A204.1 (cell line): ENCODE results near the gene CLIC5.

ENCODE experiments used
- FAIRE-seq: peaks from 2 replicates; lab custom pipeline; 2012; peaks lifted over from hg19 to GRCh38; lab: Jason Lieb, UNC

The CLIC5 gene

DNA sequence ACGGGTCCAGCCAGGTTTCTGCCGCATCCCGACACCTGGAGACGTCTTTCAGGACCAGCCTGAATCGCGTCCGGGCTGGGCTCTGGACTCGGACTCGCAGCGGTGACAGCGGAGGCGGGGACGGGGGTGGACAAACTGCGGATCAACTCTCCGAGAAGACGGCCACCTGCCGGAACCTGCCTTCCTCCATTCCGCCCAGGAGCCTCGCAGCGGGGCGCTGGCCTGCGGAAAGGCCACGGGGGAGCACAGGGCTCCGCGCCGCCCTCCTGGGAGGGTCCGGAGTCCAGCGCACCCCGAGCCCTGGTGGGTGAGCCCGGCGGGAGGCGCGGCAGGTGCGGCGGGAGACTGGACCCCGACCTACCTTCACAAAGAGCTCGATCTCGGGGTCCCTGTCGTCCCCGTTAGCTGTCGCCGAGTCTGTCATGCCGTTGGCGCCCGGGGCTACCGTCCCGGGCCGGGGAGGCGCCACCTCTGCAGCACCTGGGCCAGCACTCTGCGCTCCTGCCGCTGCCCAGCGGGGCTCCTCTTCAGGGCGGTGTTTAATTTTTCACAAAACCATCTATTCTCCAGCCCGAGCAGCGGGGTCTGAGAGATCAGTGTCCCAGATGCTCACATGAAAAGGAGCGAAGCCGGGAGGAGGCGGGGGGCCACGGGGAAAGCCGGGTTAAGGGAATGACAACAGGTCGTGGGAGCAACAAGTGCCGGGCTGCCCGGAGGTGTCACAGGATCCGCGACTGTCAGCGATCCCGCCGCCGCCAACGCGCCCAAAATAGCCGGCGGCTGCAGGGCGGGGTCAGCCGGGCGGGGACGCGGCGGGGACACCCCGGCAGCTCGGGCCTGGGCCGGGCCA lies at the start of gene CLIC5:
Gene CLIC5 (minus strand): TSS at position 742 of the 850 bp plus-strand sequence. CDS start 318 bp downstream, at position 424.
- FAIRE-seq: no peak

DNA sequence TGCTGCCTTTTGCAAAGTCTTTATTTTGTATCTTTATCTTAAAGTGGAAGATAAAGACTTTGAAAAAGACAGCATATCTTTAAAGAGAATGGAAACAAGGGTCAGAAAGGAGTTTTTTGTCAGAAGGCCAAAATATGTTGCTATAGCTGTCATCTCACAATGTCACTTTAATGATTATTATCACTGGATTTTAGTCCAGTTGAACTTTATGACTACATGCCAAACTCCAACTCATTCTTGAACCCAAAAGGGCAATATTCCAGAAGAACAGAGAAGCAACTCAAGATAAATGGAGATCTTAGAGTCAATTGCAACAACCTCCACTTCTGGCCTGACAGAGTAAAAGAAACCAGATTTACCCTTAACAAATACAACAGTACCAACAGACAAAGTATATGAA lies 47.3 kb upstream of the CLIC5 start:
- FAIRE-seq: no peak

DNA sequence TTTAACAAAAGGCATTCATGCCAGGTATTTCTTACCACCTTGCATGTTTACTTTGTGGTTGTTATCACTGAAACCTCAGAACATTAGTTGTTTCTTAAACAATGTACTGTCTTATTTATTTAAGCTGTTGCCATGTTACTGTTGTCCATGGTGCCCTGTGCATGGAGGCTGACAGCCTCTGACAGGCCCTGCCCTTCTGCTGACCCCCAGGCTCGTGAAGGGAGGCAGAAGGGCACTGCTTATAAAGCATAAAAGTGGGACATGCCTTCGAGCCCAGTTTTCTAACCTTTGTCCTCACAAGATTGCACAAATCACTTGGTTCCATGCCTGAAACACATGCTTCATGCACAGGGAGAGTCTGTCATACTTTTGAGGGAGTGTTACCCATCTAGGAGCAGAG lies 46.7 kb upstream of the CLIC5 start:
- FAIRE-seq: no peak

DNA sequence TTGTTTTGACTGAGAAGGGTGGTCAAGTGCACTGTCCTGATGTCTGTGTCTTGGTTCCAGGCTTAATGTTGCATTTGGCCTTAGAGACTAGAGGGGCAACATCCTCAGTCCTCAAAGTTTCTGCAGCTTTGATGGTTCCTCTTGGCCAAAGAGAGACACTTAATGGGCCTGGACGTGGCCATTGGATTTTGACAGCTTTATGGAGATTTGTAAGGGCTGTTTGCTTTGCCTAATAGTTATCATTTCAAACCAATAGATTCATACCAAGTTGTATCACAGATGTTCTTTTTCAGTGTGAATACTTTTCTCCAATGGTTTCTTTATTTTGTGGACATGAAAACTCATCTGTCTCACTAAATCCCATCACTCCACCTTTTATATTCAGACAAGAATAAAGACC lies 45.8 kb upstream of the CLIC5 start:
- no peak for FAIRE-seq

DNA sequence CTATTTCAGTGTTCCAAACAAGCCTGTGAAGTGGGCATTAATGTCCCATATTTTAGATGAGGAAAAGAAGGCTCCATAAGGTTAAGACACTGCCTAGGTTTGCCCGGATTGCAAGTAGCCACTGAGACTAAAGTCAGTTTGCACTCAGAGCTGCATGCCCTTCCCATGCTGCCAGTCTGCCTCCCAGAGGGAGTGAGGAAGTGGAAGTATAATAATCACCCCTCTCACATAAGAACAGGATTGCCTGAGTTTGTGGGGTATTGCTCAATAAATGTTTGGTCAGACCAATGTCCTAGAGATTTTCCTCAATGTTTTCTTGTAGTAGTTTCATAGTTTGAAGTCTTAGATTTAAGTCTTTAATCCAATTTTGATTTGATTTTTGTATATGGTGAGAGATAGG lies 43.9 kb upstream of the CLIC5 start:
- FAIRE-seq: no peak

DNA sequence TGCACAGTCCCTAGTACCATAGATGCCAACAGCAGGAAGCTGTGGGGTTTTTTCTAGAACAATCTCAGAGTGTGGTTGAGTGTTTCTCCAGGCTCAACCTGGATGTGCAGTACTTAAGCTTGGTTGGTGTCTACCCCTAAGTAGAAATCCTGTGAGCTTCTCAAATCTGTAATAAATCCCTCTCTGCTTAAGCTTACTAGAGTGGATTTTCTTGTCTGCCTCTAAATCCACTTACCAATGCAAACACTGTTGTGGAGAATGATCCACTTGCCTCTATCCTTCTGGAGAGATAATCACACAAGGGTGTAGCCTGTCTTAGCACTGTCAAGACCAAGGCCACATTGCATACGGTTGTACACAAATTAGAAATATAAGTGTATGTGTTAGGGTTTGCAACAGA lies 43.3 kb upstream of the CLIC5 start:
- FAIRE-seq: no peak

DNA sequence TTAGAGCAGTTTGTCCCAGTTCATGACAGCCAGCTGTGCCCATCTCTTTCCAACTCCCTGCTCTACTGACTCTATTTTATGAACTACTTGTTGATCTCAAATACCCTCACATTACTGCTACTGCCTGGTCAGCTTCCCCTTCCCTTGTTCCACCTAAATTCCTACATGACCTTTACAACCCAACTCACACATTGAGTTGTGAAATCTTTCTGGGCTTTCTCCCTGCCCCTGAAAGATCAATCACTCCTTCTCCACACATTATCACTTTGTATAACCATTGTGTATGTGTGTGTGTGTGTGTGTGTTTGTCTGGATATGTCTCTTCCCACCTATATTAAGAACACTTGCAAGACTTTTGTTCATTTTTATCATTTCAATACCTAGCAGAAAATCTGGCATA lies 42.1 kb upstream of the CLIC5 start:
- no peak for FAIRE-seq

DNA sequence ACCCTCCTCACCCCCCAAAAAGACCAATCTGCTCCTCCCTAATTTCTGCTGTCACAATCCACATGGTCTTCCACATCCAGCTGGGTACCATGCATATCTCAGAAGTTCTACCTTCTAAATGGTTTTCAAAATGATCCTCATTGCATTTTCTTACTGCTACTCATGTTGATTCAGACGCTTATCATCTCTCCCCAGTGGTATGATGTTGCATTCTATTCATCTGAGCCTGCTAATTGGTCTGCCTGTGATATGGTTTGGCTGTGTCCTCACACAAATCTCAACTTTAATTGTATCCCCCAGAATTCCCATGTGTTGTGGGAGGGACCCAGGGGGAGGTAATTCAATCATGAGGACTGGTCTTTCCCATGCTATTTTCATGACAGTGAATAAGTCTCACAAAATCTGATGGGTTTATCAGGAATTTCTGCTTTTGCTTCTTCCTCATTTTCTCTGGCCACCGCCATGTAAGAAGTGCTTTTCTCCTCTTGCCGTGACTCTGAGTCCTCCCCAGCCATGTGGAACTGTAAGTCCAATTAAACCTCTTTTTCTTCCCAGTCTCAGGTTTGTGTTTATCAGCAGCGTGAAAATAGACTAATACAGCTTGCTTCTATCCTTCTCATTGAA lies 41.4 kb upstream of the CLIC5 start:
- no peak for FAIRE-seq

DNA sequence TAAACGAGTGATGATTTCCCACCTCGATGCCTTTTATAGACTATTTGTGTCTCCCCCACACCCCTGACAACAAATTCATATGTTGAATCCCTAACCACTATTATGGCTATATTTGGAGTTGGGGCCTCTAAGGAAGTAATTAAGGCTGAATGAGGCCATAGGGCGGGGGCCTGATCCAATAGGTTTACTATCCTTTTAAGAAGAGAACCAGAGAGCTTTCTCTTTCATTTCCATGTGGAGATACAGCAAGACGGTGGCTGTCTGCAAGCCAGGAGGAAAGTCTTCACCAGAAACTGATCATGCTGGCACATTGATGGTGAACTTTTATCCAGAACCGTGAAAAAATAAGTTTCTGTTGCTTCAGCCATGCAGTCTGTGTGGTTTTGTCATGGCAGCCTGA lies 38.9 kb upstream of the CLIC5 start:
- no peak for FAIRE-seq

DNA sequence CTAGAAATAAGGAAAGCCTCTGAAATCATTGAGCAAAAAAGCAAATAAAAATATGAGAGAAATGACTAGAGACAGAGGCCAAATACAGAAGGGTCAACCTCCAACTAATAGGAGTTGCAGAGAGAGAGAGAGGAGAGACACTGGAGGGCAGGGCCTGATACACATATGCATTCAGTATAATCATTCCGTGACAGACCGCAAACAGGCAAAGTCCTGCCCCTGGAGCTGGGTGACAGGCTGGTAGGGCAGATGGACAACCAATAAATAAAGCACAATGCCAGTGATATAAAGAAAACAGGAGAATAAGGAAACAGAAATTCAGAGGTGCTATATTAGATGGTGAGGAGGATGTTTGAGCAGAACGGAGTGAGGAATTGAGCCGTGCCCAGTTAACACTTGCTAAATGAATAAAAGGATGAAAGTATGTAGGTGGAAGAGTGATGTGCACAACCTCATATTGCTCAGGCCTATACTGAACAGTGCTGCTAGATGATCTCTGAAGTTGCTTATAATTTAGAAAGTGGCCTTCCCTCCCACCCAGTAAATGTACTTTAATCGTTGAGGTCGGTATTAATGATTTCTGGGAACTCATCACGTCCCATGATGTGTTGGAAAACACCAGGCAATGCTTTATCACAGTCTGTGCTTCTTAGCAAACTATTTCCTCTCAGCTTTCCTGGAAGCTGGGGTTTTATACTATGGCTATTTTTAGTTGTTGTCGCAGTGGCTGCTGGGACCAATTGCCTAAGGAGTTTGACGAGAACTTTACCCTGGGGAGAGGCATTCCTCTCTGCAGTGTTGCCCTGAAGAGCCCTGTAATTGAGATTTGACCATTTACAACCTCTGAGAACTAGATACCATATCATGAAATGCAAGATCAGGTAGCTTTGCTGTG lies 37.6 kb upstream of the CLIC5 start:
- FAIRE-seq: no peak

DNA sequence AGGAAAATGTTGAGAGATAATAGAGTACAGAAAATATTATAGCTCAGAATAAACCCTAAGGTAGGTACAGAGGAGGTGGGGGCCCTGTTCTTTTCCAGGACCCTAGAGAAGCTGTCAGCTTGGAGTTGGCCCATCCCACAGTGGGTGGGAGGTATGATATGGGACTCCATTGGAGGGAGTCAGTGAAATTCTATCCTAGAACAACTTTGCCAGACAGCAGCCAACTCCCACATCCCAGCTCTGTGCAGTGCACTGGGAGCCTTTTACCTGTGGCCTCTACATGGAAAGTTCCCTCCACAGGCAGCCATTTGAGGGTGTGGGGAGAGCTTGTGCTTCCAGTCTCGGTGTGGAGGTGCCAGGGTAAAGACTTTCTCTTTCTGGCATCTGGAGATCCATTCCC lies 36.8 kb upstream of the CLIC5 start:
- FAIRE-seq: no peak

DNA sequence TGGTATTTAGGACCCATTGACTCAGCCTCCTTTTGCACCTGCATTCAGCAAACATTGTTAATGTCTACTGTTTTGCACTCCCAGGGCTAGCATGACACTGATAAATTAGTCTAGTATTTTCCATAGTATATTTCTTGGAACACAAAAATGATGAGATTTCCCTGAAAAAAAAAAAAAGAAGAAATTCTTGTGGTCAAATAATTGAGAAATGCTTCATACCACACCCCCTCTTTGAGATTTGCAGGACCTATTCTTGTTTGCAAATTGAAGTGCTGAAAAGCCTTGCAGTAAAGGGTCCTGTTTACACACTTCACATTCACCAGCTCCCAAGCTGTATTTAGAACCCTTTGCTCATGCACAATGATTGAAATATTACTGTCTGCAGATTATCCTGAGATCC lies 36.3 kb upstream of the CLIC5 start:
- no peak for FAIRE-seq

DNA sequence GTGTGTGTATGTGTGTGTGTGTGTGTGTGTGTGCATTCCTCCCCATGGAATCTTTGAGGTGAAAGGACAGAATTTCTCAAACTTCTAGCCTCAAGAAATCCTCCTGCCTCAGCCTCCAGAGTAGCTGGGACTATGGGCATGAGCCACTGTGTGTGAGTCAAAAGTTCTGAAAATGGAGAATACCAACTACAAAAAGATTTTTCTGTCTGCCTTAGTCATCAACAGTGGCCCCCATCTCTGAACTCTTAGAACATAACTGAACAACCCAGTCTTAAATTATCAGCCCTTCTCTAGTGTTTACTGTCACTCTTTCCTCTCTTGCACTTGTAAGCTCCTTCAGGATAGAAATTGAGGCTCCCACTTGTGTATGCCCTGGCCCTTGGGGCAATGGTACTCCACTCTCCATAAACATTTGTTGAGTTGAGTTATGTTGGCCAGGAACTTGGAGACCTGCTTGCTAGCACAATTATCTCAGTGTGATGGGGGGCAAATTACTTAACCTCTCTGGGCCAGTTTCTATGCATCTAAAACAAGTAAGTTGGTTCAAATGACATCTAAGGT lies 35.3 kb upstream of the CLIC5 start:
- no peak for FAIRE-seq

DNA sequence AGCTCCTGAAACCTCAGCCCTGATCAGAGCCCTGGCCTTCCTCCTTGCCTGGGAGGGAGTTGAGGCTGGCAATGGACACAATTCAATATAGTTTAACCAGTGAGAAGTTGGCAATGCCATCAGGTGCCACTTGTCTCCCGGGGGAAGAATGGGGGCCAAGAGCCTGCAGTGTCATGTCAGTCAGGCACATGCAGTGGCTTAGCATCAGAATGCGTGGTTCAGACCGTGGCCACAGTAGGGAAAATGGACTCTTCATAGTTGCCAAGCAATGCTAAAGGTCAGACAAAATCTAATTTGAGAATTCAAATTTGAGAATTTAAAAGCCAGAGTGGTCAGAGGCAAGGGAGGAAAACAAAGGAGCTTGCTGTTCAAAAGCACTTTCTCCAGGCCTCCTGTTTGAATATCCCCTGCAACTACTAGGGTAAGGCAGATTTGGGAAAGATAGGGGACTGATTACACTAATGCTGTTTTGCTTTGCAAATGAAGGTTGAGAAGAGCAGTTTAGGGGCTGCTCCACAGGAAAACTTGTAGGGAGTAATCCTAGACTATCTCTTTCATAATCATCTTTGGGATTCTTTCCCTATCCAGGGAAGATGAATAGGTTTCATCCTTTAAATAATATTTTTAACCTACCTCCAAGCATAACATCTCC lies 33.1 kb upstream of the CLIC5 start:
- no peak for FAIRE-seq

DNA sequence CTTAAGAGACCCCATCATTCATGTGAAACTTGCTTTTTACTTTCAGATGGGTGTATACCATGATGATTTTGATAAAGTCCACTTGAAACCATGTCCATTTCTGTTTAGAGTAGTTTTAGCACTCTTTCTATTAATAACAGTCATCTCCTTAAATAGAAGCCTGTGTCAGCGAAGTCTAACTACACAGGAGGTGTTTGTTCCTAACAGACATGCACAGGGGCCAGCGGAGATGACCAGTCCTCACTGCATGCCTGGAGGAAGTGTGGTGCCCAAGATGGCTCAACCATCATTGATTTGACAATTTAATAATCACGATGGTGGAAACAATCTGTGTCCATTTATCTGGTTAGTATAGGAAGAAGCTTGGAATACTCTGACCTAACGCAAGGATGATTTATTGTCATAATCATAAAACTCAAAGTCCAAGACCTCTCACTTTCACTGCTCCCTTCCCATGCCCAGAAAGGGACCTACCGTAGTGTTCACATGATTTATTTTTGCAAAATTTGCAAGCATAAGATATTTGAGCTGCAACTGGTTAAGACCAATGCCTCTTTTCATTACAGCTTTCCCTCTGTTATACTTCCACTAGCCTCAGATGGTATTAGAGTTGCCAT lies 31.0 kb upstream of the CLIC5 start:
- no peak for FAIRE-seq

DNA sequence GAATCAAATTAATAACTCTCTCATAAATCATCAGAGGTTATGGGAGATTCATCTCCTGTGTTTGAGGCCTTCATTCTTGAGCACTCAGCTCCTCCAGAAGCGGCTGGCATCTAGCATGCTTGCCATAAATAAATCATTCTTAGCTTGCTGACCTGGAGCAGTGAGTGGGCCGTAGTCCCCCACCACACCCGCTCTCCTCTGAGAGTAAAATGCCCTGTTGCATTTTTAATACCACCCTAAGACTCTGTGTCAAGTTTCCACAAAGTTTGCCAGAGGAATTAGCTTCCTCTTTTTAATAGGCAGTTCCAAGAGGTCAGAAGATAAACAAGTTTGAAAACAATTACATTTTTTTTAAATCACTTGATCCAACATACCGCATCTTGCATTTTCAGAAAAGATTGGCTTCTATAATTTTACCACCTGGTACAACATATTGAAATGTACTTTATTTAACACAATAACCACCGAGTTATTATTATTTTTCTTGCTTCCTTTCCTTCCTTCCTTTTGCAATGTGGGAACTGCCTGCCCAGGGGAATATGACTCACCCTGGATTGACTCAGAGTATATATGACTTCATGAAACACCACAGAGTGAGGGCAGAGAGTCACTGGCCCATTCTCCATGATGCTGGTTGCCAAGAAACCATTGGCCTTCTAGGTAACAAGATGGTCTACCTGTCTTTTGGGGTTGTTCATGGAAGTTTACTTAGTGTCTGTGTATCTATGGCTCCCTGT lies 29.4 kb upstream of the CLIC5 start:
- FAIRE-seq: no peak

DNA sequence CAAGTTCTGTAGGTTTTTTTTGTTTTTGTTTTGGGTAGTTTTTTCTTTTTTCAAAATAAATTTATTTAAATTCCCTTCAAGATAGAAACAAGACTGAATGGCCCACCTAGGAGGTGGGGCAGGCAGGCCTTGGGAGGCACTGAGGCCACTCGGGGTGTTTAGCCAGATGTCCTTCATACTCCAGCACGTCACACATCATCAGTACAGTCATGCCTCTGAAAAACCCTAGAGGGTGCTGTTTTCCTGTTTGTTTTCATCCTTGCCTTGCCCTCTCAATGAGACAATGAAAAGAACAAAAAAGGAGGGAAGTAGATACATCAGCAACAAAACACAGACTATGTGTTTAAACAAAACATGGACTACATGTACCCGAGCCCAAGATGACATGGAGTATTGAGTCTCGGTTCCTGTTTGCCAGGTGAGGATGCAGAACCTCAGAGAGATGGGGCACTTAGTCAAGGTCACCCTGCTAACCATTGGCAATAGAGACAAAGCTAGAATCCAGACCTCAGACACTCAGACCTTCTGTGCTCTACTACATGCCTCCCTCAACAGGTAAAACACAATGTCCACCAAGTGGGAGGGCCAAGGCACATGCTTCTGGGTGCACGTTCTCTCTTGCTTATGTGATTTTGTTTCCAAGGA lies 26.8 kb upstream of the CLIC5 start:
- no peak for FAIRE-seq

DNA sequence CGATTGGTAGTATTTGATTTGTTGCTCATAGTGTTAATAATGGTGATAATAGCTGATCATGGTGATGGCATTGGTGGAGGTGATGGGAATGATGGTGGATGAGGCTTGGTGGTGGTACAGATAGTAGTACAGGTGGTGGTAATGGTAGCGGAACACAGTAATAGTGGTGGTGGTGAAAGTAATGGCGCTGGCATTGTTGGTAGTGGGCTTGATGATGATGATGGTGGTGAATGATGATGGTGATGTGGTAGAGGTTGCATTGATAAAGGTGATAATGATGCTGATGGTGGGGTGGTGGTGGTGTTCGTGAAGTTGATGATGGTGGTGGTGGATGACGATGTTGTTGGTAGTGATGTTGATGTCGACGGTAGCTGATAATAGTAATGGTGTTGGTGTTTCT lies 24.6 kb upstream of the CLIC5 start:
- no peak for FAIRE-seq

DNA sequence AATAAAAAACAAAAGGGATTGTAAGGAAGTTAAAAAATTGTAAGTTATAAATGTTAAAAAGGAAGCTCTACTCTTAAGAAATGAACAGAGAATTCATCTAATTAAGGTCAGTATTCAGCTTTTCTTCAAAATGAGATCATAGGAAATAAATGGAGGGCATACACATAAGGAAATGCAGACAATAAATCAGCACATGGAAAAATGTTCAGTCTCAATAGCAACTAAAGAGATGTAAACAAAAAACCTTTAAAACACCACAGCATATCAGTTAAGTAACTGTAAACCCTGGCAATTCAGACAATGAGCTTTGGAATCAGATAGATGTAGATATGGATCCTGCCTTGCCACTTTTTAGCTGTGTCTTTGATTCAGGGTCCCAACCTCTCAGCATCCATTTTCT lies 24.0 kb upstream of the CLIC5 start:
- no peak for FAIRE-seq

DNA sequence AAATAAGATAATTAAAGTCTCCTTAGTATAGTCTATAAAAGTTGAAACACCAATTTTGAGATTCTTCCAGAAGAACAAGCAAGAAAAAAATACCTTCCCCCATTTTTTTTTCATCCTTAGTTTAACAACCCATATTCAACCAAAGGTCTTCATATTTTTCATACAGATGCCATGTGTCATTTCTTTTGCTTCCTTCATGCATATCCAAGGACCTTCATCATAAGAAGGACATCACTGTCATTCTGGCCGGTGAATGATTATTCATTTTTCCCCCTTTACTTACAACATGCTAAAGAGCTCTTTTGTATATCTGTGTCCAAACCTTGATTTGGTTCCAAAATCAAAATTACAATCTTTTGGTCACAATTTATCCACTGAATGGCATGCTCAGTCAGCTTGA lies 21.3 kb upstream of the CLIC5 start:
- no peak for FAIRE-seq

DNA sequence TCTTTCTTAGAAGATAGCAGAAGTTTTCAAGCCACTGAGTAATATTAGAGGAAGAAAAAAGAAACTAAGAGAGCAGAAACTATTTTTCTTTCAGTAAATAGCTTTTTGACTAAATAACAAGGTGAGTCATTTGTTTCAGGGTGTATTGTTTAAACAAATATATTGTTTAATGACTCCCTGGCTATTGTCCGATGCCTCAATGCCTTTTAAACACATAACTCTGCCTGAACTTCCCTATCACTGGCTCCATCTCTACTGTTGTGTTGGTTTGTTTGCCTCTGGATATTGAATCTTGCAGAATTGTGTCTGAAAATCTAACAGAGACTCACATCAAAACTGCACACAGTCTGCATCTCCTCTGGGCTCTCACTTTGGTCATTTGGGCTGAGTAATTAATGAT lies 19.6 kb upstream of the CLIC5 start:
- FAIRE-seq: no peak
